GM12865 (cell line): ENCODE measurements around the gene RABGGTA.

ENCODE experiments used
- DNase-seq: peaks from one replicate; pipeline ENCODE4 v3.0.0; 2010; ENCODE audit warnings: low read depth
- H3K4me3 ChIP-seq: 2 replicates; pipeline ENCODE4 v1.5.1; 2011; ENCODE audit warnings: mild to moderate bottlenecking, low read depth, low read length, control low read depth
- CTCF ChIP-seq: IDR thresholded peaks from 2 replicates; pipeline ENCODE4 v1.5.1; 2011; ENCODE audit warnings: low read length, control low read depth, low read depth, inconsistent platforms; ENCODE audit not compliant: insufficient read depth; ENCODE audit errors: missing control alignments

Gene RABGGTA

GRCh38 chr14:24233538-24233866 is 37.9 kb downstream of the RABGGTA start:
- peak overlapping the region; percentile 82 for H3K4me3 ChIP-seq
- TF ChIP-seq CTCF: no peak
- peak; percentile 36 for DNase-seq

- peak within 1 kb of the TSS; percentile 82 for H3K4me3 ChIP-seq
- peak; percentile 43 for DNase-seq
- TF ChIP-seq CTCF: no peak
These were observed 38.5 kb downstream of the RABGGTA start, which contains the start of gene GMPR2 for GRCh38 chr14:24232645-24233537. GMPR2 (plus strand) TSS chr14:24232929; CDS start chr14:24233254, 325 bp downstream.

GRCh38 chr14:24232121-24232644 is 39.2 kb downstream of the RABGGTA start, which contains the start of gene NEDD8:
NEDD8 (minus strand) TSS chr14:24232367; CDS start chr14:24232267, 100 bp downstream.
- peak within 1 kb of the TSS; percentile 82 for H3K4me3 ChIP-seq
- TF ChIP-seq CTCF: no peak
- DNase-seq: peak; percentile 90

- peak overlapping the region; percentile 82 for H3K4me3 ChIP-seq
- TF ChIP-seq CTCF: no peak
- DNase-seq: peak; percentile 40
These were observed 39.9 kb downstream of the RABGGTA start for GRCh38 chr14:24231263-24232120.

- no peak overlapping the region for H3K4me3 ChIP-seq
- DNase-seq: no peak
- TF ChIP-seq CTCF: no peak
These were observed 42.5 kb downstream of the RABGGTA start for GRCh38 chr14:24228902-24229301.

GRCh38 chr14:24226473-24226872 is 44.9 kb downstream of the RABGGTA start:
- no peak overlapping the region for H3K4me3 ChIP-seq
- no peak for DNase-seq
- no peak for TF ChIP-seq CTCF
